ENCODE measurements around the gene KCNIP3. TPM values are rescaled to one million over a fixed set of nuclear protein-coding genes. Genes with fewer than 3 reads are reported as not detected.
"Not testable (repeated sequence)": the region's sequence is repeated elsewhere in the genome, so short reads cannot be mapped to it uniquely, and the experiment has no call there.

Gene KCNIP3
- total RNA-seq, 2 experiments from 2014 or later: not detected

DNA sequence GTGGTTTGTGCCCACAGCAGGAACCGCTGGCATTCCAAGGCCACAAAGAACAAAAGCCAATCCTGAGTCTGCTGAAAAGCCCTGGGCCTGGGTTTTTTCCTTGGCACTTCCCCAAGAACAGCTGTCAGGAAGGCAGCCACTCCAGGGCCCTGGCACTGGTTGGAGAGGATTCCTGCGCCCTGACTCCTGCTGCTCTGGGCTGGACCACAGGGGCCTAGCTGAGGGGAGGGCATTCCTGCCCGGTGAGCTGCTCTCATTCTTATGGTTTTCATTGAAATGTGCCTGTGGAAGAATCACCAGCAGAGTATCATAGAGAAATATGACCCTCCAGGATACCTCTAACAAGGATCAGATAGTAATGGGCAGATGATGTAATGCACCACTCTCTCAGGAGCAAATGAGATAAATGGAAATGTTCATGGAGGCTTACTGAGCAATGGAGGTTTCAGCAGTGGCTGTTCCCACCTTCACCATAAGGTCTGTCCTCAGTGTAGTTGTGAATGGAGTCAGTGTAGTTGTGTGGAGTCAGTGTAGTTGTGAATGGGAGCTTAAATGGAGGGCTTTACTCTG is 137.4 kb downstream of the KCNIP3 start:
- H3K4me1 Mint-ChIP-seq, CTCF ChIA-PET: not testable (repeated sequence)

DNA sequence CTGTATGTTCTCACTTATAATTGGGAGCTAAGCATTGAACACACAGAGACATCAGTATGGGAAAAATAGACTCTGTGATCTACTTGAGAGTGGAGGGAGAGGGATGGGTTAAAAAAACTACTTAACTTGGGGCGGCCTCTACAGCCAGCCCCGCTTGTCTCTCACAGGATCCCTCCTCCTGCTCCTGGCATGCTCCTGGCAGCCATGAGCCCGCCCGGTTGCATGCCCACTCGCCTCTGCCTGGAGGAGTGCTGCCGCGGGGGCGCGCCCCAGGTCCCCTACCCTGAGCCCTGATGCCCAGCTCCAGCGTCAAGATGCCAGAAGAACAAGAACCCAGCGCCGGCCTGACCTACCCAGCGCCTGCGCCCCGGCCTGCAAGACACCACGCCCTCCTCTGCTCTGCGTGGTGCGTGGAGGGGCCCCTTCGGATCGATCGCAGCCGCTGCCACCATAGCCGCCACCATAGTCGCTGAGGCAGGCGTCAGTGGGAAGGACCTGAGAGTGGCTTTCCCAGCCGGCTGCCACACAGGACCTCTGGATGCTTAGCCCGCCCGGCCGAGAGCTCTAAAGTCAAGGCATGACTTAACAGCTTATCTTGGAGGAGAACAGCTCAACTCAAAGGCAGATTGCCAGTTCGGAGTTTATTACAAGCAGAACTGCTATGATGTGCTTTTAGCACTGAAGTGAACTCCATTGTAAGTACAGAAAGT is 138.2 kb downstream of the KCNIP3 start:
- H3K27ac Mint-ChIP-seq; POLR2A ChIA-PET; H3K27me3 Mint-ChIP-seq; CTCF ChIA-PET; DNase-seq; H3K4me3 Mint-ChIP-seq; H3K36me3 Mint-ChIP-seq (ENCODE audit: low read depth); H3K4me1 Mint-ChIP-seq; H3K9me3 Mint-ChIP-seq: not testable (repeated sequence)

More for the DNA sequence above, 137.4 kb downstream of the KCNIP3 start:
- H3K9me3 Mint-ChIP-seq; POLR2A ChIA-PET; H3K27ac Mint-ChIP-seq; H3K36me3 Mint-ChIP-seq (ENCODE audit: low read depth); H3K4me3 Mint-ChIP-seq; DNase-seq; H3K27me3 Mint-ChIP-seq: not testable (repeated sequence)

Other genes starting within 250 kb of the KCNIP3 start
- gene MRPS5, start 175.5 kb upstream of the KCNIP3 start, total RNA-seq: 10 to 100 TPM; 66.3 to 68.2 TPM
- 10 to 100 TPM; 12.9 to 13.4 TPM for gene ZNF514, start 137.5 kb upstream of the KCNIP3 start, total RNA-seq
- 1 to 10 TPM; 3.5 to 3.9 TPM for gene ZNF2, start 131.5 kb upstream of the KCNIP3 start, total RNA-seq
- 1 to 10 TPM; 3.0 to 3.2 TPM for gene ZNF892, start 89.8 kb upstream of the KCNIP3 start, total RNA-seq
- under 1 TPM; 0.15 to 0.18 TPM for gene PROM2, start 22.9 kb upstream of the KCNIP3 start, total RNA-seq
- gene FAHD2A, start 105.4 kb downstream of the KCNIP3 start, total RNA-seq: 10 to 100 TPM; 35.8 to 37.3 TPM
- gene TRIM43B, start 187.4 kb downstream of the KCNIP3 start, total RNA-seq: not detected

Measured in activated CD4-positive, alpha-beta memory T cell treated with anti-CD3 and anti-CD28 coated beads, Interleukin-2, amount 10 ng/mL, durations not matched to agents 7 days and 5 days (primary cell).